Keratinocyte (primary cell): Measurements from ENCODE around the gene UBXN11. TPM values are rescaled to one million over a fixed set of nuclear protein-coding genes. Genes with fewer than 3 reads are reported as not detected.
A peak's percentile ranks its signal among the peaks of the same experiment; 100 is the strongest.

ENCODE experiments used
- DNase-seq: peaks from one replicate; pipeline ENCODE4 v3.0.0-alpha.2; 2011; ENCODE audit warnings: low read depth, missing footprints, low spot score
- FAIRE-seq: peaks from 2 replicates; lab custom pipeline; 2011; peaks lifted over from hg19 to GRCh38; lab: Jason Lieb, UNC
- H2AFZ ChIP-seq: 2 replicates; pipeline ENCODE4 v1.6.0; 2012; ENCODE audit warnings: low read length, control low read depth, inconsistent platforms; ENCODE audit not compliant: control insufficient read depth
- H3K27ac ChIP-seq: 2 replicates; pipeline ENCODE4 v1.5.1; 2011; ENCODE audit warnings: low read length; ENCODE audit not compliant: control insufficient read depth, insufficient read depth
- H3K27me3 ChIP-seq: 3 replicates; pipeline ENCODE4 v1.6.0; 2011; ENCODE audit warnings: low read length; ENCODE audit not compliant: control insufficient read depth, insufficient read depth; ENCODE audit errors: extremely low read depth
- H3K36me3 ChIP-seq, 2 experiments: 2 replicates in 1 of 2; 3 replicates in 1 of 2; pipeline ENCODE4 v1.5.1; 2011; ENCODE audit warnings: low read length in 2 of 2, mild to moderate bottlenecking in 1 of 2; ENCODE audit not compliant: control insufficient read depth in 2 of 2, insufficient read depth in 2 of 2; ENCODE audit errors: extremely low read depth in 1 of 2
- H3K4me1 ChIP-seq: 3 replicates; pipeline ENCODE4 v1.5.1; 2011; ENCODE audit warnings: low read length; ENCODE audit not compliant: control insufficient read depth, insufficient read depth; ENCODE audit errors: extremely low read depth
- H3K4me2 ChIP-seq: 3 replicates; pipeline ENCODE4 v1.6.0; 2011; ENCODE audit warnings: low read depth, low read length; ENCODE audit not compliant: control insufficient read depth, insufficient read depth; ENCODE audit errors: extremely low read depth
- H3K4me3 ChIP-seq, 3 experiments: fragments of 200-600 bp in 1 of 3; sonication (generic) in 1 of 3; 2 replicates in 2 of 3; 3 replicates in 1 of 3; pipeline ENCODE4 v1.5.1; 2011 to 2016; ENCODE audit warnings: low read length in 3 of 3, mild to moderate bottlenecking in 3 of 3, control low read depth in 2 of 3, inconsistent platforms in 1 of 3, low read depth in 1 of 3, mixed read lengths in 1 of 3, mixed run types in 1 of 3, moderate library complexity in 1 of 3; ENCODE audit not compliant: control insufficient read depth in 2 of 3, insufficient read depth in 2 of 3; ENCODE audit errors: extremely low read depth in 1 of 3
- H3K79me2 ChIP-seq: 2 replicates; pipeline ENCODE4 v1.6.0; 2012; ENCODE audit warnings: low read length; ENCODE audit not compliant: control insufficient read depth, insufficient read depth
- H3K9ac ChIP-seq: 3 replicates; pipeline ENCODE4 v1.6.0; 2011; ENCODE audit warnings: low read length; ENCODE audit not compliant: control insufficient read depth, insufficient read depth; ENCODE audit errors: extremely low read depth
- H3K9me1 ChIP-seq: 3 replicates; pipeline ENCODE4 v1.6.0; 2011; ENCODE audit warnings: low read length; ENCODE audit not compliant: control insufficient read depth, insufficient read depth; ENCODE audit errors: extremely low read depth
- H3K9me3 ChIP-seq: 2 replicates; pipeline ENCODE4 v1.5.1; 2012; ENCODE audit warnings: low read depth, low read length; ENCODE audit not compliant: control insufficient read depth
- H4K20me1 ChIP-seq: 3 replicates; pipeline ENCODE4 v1.6.0; 2011; ENCODE audit warnings: low read length; ENCODE audit not compliant: control insufficient read depth, insufficient read depth; ENCODE audit errors: extremely low read depth
- EZH2 ChIP-seq: IDR thresholded peaks from one replicate; pipeline ENCODE4 v1.6.1; 2012; ENCODE audit warnings: inconsistent platforms, mild to moderate bottlenecking, low read length, moderate library complexity
- dilution Hi-C: fragments of 300-500 bp; cut with MboI; formaldehyde crosslinking; loops from one replicate; pipeline ENCODE4 v1.7.0; 2020; ENCODE audit warnings: low sequenced_read_pairs; ENCODE audit not compliant: extremely low pct_ligation_motif_present
- polyA plus RNA-seq, 5 experiments: library from polyadenylated mRNA; depleted of rRNA in 3 of 5; stranded (reverse) in 3 of 5; stranded (forward) in 1 of 5; unstranded in 1 of 5; fragments of >200 nt; gene quantifications; 1 replicate in 1 of 5; 2 replicates in 3 of 5; 3 replicates in 1 of 5; pipeline versions ENCODE4 v1.2.1 to v1.2.3, GENCODE V29; 2011 to 2012; ENCODE audit warnings: missing spikeins in 2 of 5, low read depth in 1 of 5, low replicate concordance in 1 of 5
- TF ChIP-seq, protein P1 (sequence below), 3 experiments: IDR thresholded peaks in 1 of 3; conservative IDR thresholded peaks in 1 of 3; optimal IDR thresholded peaks in 1 of 3; 2 replicates in 2 of 3; 3 replicates in 1 of 3; pipeline versions ENCODE3 to v1.5.1; 2011; ENCODE audit warnings: low read length in 3 of 3, mild to moderate bottlenecking in 3 of 3, moderate library complexity in 2 of 3, control low read depth in 1 of 3, inconsistent platforms in 1 of 3; ENCODE audit not compliant: insufficient read depth in 2 of 3; ENCODE audit errors: extremely low read depth in 1 of 3

Gene UBXN11
- polyA plus RNA-seq, 1 donor (not counting 4 experiments of a cell fraction or from before 2014, with no cell fraction given) = 6.6 TPM

DNA sequence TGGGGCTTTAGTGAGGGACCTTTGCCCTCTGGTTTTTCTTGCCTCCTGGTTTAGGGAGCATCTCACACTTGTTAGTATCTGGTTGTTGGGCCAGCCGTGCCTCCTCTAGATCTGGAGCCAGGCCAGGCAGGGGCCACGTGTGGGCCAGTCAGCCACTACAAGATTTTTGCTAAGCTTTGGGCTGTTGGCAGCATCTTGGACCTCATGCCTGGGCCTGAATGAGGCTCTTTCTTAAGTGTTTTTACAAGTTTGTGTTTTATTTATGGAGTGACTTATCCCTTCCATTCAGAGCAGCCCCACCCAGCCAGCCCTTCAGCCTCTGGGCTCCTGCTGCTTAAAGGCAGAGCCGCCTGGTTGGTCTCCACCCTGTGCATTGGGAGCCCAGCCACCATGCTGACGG, 28.1 kb downstream of the UBXN11 start:
- Histone ChIP-seq H3K27ac (peak overlapping the region; percentile 95), H3K4me3 (no peak overlapping the region), H3K4me2 (peak overlapping the region; percentile 94), H2AFZ (no peak overlapping the region), H3K9me1 (peaks cover 3% of the 10 kb centered on the region), H3K9ac (peak overlapping the region; percentile 77), H3K79me2 (peaks cover 21% of the 10 kb centered on the region), H3K9me3 (no peaks in the 10 kb centered on the region), H3K27me3 (no peaks in the 10 kb centered on the region), H3K4me1 (peaks cover 73% of the 10 kb centered on the region), H3K36me3 (peaks cover 14 to 27% of the 10 kb centered on the region in 2 experiments), H4K20me1 (peaks cover 10% of the 10 kb centered on the region)
- DNase-seq (peak; percentile 59), FAIRE-seq (peak; percentile 66)
- dilution Hi-C loops = no loop called here
- TF ChIP-seq EZH2 = no peak
- TF ChIP-seq, protein P1, sequence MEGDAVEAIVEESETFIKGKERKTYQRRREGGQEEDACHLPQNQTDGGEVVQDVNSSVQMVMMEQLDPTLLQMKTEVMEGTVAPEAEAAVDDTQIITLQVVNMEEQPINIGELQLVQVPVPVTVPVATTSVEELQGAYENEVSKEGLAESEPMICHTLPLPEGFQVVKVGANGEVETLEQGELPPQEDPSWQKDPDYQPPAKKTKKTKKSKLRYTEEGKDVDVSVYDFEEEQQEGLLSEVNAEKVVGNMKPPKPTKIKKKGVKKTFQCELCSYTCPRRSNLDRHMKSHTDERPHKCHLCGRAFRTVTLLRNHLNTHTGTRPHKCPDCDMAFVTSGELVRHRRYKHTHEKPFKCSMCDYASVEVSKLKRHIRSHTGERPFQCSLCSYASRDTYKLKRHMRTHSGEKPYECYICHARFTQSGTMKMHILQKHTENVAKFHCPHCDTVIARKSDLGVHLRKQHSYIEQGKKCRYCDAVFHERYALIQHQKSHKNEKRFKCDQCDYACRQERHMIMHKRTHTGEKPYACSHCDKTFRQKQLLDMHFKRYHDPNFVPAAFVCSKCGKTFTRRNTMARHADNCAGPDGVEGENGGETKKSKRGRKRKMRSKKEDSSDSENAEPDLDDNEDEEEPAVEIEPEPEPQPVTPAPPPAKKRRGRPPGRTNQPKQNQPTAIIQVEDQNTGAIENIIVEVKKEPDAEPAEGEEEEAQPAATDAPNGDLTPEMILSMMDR (optimal IDR thresholded peaks at IDR 0.05 in 1 of 3, IDR thresholded peaks at IDR 0.05 in 1 of 3, conservative IDR thresholded peaks at IDR 0.05 in 1 of 3; ENCODE audit: extremely low read depth in 1 of 3, insufficient read depth in 2 of 3, low read length in 3 of 3) = no peak

DNA sequence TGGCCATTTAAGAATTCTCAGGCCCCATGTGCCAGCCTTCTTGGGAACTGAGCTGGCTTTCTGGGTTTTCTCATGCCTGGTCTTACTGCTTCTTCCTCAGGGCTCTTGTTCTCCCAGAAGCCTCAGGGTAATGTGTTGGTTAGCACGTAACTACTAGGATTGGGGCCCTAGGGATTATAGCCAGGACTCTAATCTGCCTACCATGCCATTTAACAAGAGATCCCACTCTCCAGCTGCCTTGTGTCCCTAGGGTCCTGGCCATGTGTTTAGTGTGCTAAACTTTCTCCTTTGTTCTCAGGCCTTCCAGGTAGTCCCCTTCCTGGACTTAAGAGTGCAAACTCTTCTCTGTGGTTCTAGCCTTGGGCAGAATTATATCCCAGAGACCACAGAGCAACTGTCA, 28.7 kb downstream of the UBXN11 start:
- dilution Hi-C loops = no loop called here
- no peak for FAIRE-seq
- TF ChIP-seq EZH2 = no peak
- TF ChIP-seq, protein P1 (optimal IDR thresholded peaks at IDR 0.05 in 1 of 3, IDR thresholded peaks at IDR 0.05 in 1 of 3, conservative IDR thresholded peaks at IDR 0.05 in 1 of 3; ENCODE audit: extremely low read depth in 1 of 3, insufficient read depth in 2 of 3, low read length in 3 of 3) = no peak
- H3K9me3 ChIP-seq = no peaks in the 10 kb centered on the region
- H3K27me3 ChIP-seq = no peaks in the 10 kb centered on the region
- peak overlapping the region; percentile 77 for H3K9ac ChIP-seq
- no peak overlapping the region for H2AFZ ChIP-seq
- H3K27ac ChIP-seq = peak overlapping the region; percentile 95
- DNase-seq = no peak
- H3K4me1 ChIP-seq = peaks cover 67% of the 10 kb centered on the region
- peaks cover 21% of the 10 kb centered on the region for H3K79me2 ChIP-seq
- no peak overlapping the region for H3K4me3 ChIP-seq
- peak overlapping the region; percentile 44 for H3K4me2 ChIP-seq
- peaks cover 12 to 26% of the 10 kb centered on the region in 2 experiments for H3K36me3 ChIP-seq
- peaks cover 3% of the 10 kb centered on the region for H3K9me1 ChIP-seq
- peaks cover 9% of the 10 kb centered on the region for H4K20me1 ChIP-seq
